Measurements from ENCODE around the gene PIK3AP1.

The PIK3AP1 gene

DNA sequence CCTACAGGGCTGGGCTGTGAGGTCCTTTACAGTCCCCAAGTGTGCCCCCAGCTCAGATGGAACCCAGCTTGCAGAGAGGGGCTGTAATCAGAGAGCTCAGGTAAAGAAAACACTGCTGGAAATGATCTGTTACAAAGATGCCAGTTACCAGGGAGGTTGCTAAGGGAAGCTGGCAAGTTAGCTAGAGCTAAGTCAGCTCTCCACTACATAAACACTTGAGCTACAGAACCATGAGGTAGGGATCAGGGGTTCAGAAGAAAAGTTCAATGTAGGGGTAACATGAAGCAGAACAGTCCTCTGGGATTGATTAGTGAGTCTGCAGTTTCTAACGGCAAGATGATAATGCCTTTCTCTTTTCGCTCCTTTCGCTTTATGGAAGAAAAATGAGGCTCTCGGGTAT, 80.4 kb downstream of the PIK3AP1 start:
- DNase-seq = no peak

DNA sequence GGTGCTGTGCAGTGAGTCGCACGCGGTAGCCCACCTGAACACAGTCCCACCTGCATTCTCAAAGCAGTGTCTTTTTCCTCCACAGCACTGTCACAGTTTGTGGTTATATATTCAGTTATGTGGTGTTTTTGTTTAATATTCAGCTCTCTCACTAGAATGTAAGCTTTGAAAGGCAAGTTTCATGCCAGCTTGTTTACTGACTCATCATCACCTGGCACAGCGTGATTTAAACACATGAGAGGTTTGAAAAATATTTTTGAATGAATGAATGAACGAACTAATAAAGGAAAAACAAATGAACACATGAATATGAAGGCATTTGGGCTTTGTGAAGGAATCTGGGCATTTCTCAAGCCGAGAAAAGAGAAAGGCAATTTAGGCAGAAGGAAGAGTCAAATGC, 81.6 kb downstream of the PIK3AP1 start:
- no peak for DNase-seq

DNA sequence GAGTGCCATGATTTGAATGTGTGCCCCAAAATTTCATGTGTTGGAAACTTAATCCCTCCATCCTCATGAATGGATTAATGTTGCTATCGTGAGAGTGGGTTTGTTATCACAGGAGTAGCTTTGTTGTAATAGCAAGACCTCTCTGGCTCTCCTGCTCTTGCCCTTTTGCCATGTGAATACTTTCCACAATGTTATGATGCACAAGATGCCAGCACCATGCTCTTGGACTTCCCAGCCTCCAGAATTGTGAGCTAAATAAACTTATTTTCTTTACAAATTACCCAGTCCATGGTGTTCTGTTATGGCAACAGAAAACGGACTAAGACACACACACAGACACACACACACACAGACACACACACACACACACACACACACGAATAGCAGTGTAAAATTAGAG, 82.2 kb downstream of the PIK3AP1 start:
- no peak for DNase-seq

DNA sequence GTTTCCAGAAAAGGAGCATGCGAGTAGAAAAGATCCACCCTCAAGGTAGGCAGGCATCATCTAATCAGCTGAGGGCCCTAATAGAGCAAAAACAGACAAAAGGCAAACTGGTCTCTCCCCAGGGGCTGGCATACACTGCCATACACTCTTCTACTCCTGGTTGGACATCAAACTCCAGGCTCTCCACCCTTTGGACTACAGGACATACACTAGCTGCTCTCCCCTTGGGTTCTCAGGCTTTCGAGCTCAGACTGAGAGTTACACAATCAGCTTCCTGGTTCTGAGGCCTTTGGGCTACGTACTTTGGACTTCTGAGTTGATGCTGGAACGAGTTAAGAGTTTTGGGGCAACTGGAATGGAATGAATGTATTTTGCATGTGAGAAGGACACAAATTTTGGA, 82.6 kb downstream of the PIK3AP1 start:
- DNase-seq = no peak

GRCh38 chr10:96636551-96636950, 83.8 kb downstream of the PIK3AP1 start:
- no peak for DNase-seq

GRCh38 chr10:96632974-96633710, 87.2 kb downstream of the PIK3AP1 start:
- no peak for DNase-seq

- DNase-seq = no peak
Measured at GRCh38 chr10:96627292-96627691, 93.0 kb downstream of the PIK3AP1 start.

GRCh38 chr10:96626795-96627194, 93.5 kb downstream of the PIK3AP1 start:
- DNase-seq = no peak

- no peak for DNase-seq
Measured at GRCh38 chr10:96625173-96625572, 95.1 kb downstream of the PIK3AP1 start.

DNA sequence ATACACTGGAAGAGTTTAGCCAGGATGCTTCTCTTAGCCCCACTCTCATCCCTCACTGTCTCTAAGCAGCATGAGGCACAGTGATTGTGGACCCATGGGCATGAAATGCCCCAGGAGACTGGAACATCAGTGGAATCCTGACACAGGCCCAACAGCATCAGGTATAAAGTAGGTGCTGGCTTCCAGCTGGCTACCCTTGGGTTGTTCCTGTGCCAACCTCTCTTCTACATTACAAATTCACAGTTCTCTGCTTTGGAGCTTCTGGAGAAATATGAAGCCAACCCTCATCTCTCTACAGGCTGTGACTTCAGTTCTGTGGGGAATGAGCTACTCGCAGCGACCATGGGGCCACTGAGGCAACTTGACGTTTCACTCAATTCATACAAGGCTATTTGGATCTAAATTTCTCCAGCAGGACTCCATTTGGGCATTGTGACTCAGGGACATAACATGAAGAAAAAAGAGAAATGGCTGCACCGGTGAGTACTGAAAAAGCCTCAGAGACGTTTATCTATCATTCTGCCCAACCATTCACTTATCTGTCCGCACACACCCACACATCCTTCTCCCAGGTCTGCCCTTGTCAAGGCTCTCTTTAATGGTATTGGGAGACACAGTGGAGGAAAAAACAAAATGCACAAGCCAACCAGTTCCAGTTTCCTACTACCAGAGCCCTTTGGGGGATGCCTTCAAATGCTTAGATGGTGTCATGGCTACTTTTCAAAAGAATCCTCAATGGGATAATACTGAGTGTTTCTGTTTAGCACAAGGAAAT, 98.1 kb downstream of the PIK3AP1 start:
- no peak for DNase-seq

- no peak for DNase-seq
Measured at GRCh38 chr10:96619796-96620773, 100.2 kb downstream of the PIK3AP1 start.

GRCh38 chr10:96619120-96619519, 101.2 kb downstream of the PIK3AP1 start:
- DNase-seq = no peak

- DNase-seq = no peak
Measured at GRCh38 chr10:96618653-96619052, 101.7 kb downstream of the PIK3AP1 start.

DNA sequence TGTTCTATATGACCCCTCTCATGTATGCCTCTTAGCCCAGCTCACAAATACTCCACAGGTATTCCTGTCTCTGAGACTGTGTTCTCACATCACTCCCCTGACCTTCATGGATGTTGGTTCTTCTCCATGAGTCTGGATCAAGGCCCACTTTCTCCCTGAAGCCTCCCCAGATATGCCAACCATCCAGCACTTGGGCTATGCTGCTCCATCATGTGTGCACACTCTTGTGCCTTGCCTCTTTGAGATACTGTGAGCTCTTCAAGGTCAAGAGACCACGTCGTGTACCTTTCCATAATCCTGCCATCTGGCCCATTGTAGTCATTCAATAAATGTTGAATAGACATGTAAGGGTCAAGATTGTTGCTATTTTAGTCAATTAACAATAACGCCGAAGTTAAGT, 103.4 kb downstream of the PIK3AP1 start:
- DNase-seq = no peak

GRCh38 chr10:96614515-96614914, 105.8 kb downstream of the PIK3AP1 start:
- DNase-seq = no peak

GRCh38 chr10:96613576-96613975, 106.7 kb downstream of the PIK3AP1 start:
- DNase-seq = no peak

DNA sequence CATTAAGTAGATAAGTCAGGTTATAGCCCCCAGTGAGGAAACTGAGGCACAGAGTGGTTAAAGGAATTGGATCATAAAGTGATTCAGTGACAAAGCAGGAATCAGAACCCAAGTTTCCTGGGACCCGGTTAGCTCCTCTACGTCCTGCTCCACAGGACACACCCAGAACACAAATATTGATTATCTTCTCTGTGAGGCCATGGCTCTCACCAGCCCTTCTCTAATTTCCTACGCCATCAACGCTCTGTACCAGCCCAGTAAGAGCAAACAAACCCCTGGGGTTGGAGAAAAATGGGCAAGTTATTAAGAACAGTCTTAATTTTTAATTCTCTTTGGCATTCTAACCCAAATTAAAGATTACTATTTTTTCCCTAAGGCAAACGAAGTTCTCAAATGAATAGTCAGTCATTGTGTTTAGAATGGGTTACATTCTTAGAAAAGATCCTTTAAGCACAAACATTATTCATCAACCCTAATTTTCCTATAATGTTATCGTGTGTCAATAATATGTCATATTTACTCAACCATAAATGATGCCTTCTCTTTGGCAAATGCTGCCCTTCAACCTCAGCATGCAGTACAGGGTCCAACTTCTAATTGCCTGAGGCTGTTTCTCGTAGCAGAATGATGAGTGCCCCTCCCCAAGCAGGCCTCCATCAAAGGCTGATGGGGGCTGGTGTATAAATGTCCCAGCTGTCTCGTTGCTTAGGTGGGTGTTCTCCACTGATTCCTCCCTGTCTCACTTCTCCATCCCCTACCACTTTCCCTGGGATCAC, 108.1 kb downstream of the PIK3AP1 start:
- DNase-seq = no peak

DNA sequence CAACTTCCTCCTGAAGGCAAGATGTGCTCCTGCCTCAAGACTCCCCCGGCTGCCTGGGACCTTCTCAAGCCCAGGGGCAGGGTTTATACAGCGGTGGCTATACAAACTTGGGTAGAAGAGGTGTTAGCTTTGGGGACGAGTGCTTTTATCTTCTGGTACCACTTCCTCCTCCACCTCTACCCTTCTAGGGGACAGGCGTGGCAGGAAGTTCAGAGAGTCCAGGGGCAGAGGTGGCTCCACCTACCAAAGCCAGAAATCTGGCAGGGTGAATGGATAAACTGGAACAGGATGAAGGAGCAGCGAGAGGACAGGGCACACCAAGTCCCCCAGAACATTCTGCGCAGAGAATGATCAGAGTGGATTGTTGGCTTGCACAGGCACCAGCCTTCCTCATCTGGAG, 109.5 kb downstream of the PIK3AP1 start:
- no peak for DNase-seq

GRCh38 chr10:96609510-96609909, 110.8 kb downstream of the PIK3AP1 start:
- no peak for DNase-seq

DNA sequence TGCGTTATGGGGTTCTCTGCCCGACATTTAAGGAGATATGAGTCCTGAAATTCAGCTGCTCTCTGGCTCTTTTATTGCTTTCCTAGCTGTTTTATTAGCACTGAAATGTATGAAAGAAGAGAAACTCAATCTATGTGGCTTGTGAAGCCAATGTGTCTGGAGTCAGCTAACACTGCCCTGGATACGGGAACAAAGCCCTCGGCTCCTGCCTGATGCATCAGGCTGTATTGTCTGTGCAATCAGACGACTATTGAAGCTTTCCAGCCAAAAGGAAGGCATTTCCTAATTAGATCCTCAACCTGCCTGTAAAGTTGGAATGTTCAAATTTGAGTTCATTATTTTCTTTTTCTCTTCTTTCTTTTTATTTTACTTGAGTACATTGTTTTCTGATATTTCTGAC, 111.5 kb downstream of the PIK3AP1 start:
- no peak for DNase-seq

GRCh38 chr10:96608262-96608661, 112.1 kb downstream of the PIK3AP1 start:
- DNase-seq = no peak

DNA sequence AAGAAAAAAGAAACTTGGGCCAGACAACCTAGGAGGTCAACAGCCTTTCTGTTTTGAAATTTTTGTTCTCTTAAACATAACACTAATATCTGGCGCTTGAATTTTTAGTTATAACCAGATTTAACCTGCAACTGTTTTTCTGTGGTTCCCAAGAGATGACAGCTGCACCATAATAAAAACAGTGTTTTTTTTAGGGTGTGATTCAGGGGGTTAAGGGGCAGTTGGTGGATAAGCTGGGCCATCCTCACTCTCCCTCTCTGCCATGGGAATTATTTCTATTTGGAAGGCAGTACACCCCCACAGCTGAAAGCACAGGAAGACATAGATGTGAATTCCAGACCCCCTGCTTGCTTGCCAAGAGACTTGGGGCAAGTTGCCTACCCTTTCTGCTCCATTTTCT, 113.4 kb downstream of the PIK3AP1 start:
- no peak for DNase-seq

DNA sequence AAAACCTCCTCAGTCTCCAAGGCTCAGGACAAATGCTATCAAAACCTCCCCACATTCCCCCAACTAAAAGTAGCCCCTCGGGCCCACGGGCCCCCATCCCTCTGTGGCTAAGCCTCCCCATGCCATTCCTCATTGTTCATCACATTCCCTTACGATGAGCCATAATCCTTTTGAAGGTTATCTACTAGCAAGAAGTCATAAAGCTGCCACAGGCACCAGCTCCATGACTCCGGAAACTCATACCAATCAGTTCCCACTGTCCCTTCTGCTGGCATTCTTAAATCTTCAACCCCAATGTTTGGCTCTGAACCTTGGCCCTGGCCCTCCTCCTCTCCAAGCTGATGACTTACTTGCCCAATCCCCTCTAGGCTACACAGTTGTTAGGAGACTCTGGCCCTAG, 114.1 kb downstream of the PIK3AP1 start:
- no peak for DNase-seq
